H1 (cell line): ENCODE measurements around the gene ENAH.

ENCODE experiments used
- BCL11A ChIP-seq, 2 experiments: IDR thresholded peaks; one replicate each; pipeline ENCODE4 v1.6.1; 2011; ENCODE audit warnings: low read depth in 2 of 2, low read length in 2 of 2, mild to moderate bottlenecking in 2 of 2
- EP300 ChIP-seq, 2 experiments: IDR thresholded peaks; 1 replicate in 1 of 2; 2 replicates in 1 of 2; pipeline ENCODE4 v1.6.1; 2011 to 2012; ENCODE audit warnings: low read depth in 2 of 2, low read length in 2 of 2, mild to moderate bottlenecking in 2 of 2, borderline replicate concordance in 1 of 2, inconsistent platforms in 1 of 2, moderate library complexity in 1 of 2
- GABPA ChIP-seq: IDR thresholded peaks from 2 replicates; pipeline ENCODE4 v1.6.1; 2011; ENCODE audit warnings: mild to moderate bottlenecking, low read length, moderate library complexity, borderline replicate concordance; ENCODE audit not compliant: insufficient read depth
- HDAC6 ChIP-seq: IDR thresholded peaks from one replicate; pipeline ENCODE4 v1.7.1; 2012; ENCODE audit warnings: low read depth, mild to moderate bottlenecking, inconsistent platforms, low read length, moderate library complexity
- POLR2A ChIP-seq, 2 experiments: IDR thresholded peaks; 1 replicate in 1 of 2; 2 replicates in 1 of 2; pipeline ENCODE4 v1.6.1; 2011; ENCODE audit warnings: low read depth in 2 of 2, low read length in 2 of 2, mild to moderate bottlenecking in 2 of 2; ENCODE audit errors: control extremely low read depth in 1 of 2
- RFX5 ChIP-seq: IDR thresholded peaks from 2 replicates; pipeline ENCODE4 v1.6.1; 2011; ENCODE audit warnings: low read depth, low read length, improper control_type of control experiment, borderline replicate concordance
- TAF1 ChIP-seq: IDR thresholded peaks from 2 replicates; pipeline ENCODE4 v1.6.1; 2011; ENCODE audit warnings: mild to moderate bottlenecking, low read depth, low read length
- TBP ChIP-seq: IDR thresholded peaks from 2 replicates; pipeline ENCODE4 v1.6.1; 2011; ENCODE audit warnings: low read depth, low read length, improper control_type of control experiment
- TEAD4 ChIP-seq: IDR thresholded peaks from 2 replicates; pipeline ENCODE4 v1.6.1; 2012; ENCODE audit warnings: low read depth, low read length, inconsistent platforms, mixed read lengths
- YY1 ChIP-seq: IDR thresholded peaks from 2 replicates; pipeline ENCODE4 v1.6.1; 2011; ENCODE audit warnings: low read depth, mild to moderate bottlenecking, low read length
- TF ChIP-seq, protein P1 (sequence below): IDR thresholded peaks from 2 replicates; pipeline ENCODE4 v1.6.1; 2011; ENCODE audit warnings: low read length, improper control_type of control experiment
- TF ChIP-seq, protein P2 (sequence below), 3 experiments: IDR thresholded peaks; 1 replicate in 2 of 3; 2 replicates in 1 of 3; pipeline versions ENCODE4 v1.5.1 to v1.6.1; 2011; ENCODE audit warnings: low read length in 3 of 3, mild to moderate bottlenecking in 3 of 3, inconsistent platforms in 2 of 3, low read depth in 1 of 3, moderate library complexity in 1 of 3; ENCODE audit not compliant: insufficient read depth in 1 of 3; ENCODE audit errors: control extremely low read depth in 1 of 3
- TF ChIP-seq, protein P3 (sequence below): IDR thresholded peaks from 2 replicates; pipeline ENCODE4 v1.6.1; 2011; ENCODE audit warnings: low read depth, mild to moderate bottlenecking, low read length; ENCODE audit not compliant: insufficient read depth

DNA sequence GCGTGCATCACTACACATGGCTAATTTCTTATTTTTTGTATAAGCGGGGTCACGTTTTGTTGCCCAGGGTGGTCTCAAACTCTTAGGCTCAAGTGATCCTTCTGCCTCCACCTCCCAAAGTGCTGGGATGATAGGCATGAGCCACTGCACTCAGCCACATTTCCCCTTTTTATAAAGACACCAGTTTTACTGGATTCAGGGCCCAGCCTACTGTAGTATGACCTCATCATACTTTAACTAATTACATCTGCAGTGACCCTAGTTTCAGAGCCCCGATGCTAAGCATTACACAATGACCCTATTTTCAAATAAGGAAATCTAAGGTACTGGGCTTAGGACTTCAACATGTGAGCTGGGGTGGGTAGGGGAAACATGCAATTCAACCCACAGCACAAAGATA is 31.8 kb upstream of the ENAH start:
- no peak for TF ChIP-seq GABPA
- TF ChIP-seq, protein P1, sequence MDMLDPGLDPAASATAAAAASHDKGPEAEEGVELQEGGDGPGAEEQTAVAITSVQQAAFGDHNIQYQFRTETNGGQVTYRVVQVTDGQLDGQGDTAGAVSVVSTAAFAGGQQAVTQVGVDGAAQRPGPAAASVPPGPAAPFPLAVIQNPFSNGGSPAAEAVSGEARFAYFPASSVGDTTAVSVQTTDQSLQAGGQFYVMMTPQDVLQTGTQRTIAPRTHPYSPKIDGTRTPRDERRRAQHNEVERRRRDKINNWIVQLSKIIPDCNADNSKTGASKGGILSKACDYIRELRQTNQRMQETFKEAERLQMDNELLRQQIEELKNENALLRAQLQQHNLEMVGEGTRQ = no peak
- TF ChIP-seq, protein P2, sequence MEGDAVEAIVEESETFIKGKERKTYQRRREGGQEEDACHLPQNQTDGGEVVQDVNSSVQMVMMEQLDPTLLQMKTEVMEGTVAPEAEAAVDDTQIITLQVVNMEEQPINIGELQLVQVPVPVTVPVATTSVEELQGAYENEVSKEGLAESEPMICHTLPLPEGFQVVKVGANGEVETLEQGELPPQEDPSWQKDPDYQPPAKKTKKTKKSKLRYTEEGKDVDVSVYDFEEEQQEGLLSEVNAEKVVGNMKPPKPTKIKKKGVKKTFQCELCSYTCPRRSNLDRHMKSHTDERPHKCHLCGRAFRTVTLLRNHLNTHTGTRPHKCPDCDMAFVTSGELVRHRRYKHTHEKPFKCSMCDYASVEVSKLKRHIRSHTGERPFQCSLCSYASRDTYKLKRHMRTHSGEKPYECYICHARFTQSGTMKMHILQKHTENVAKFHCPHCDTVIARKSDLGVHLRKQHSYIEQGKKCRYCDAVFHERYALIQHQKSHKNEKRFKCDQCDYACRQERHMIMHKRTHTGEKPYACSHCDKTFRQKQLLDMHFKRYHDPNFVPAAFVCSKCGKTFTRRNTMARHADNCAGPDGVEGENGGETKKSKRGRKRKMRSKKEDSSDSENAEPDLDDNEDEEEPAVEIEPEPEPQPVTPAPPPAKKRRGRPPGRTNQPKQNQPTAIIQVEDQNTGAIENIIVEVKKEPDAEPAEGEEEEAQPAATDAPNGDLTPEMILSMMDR (IDR thresholded peaks at IDR 0.05; ENCODE audit: control extremely low read depth in 1 of 3, insufficient read depth in 1 of 3, low read depth in 1 of 3, low read length in 3 of 3) = no peak
- no peak for TF ChIP-seq EP300 (IDR thresholded peaks at IDR 0.05; ENCODE audit: borderline replicate concordance in 1 of 2, low read depth in 2 of 2, low read length in 2 of 2)
- TF ChIP-seq HDAC6 = no peak
- TF ChIP-seq TBP = no peak
- TF ChIP-seq BCL11A (IDR thresholded peaks at IDR 0.05; ENCODE audit: low read depth in 2 of 2, low read length in 2 of 2) = no peak
- TF ChIP-seq TEAD4 = no peak
- no peak for TF ChIP-seq RFX5
- no peak for TF ChIP-seq YY1
- TF ChIP-seq, protein P3, sequence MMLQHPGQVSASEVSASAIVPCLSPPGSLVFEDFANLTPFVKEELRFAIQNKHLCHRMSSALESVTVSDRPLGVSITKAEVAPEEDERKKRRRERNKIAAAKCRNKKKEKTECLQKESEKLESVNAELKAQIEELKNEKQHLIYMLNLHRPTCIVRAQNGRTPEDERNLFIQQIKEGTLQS = no peak
- TF ChIP-seq POLR2A (IDR thresholded peaks at IDR 0.05; ENCODE audit: control extremely low read depth in 1 of 2, low read depth in 2 of 2, low read length in 2 of 2) = no peak
- no peak for TF ChIP-seq TAF1
